Gastroesophageal sphincter (tissue), 3 donors: ENCODE results near the gene ZFYVE9.

Source experiments
- POLR2A ChIP-seq, 2 donors: fragments of 450-650 bp; IDR thresholded peaks; one replicate each; pipeline ENCODE4 v1.6.1; 2017; ENCODE audit warnings: antibody characterized with exemption in 2 of 2, mild to moderate bottlenecking in 2 of 2, moderate library complexity in 1 of 2
- POLR2AphosphoS5 ChIP-seq: sonication (generic); formaldehyde crosslinking; IDR thresholded peaks from one replicate; pipeline ENCODE4 v1.6.1; 2017; ENCODE audit warnings: antibody characterized with exemption
- TF ChIP-seq, protein P1 (sequence below), 4 experiments: fragments of 200-600 bp in 2 of 4; fragments of 450-650 bp in 2 of 4; sonication (generic) in 1 of 4; IDR thresholded peaks; one replicate each; pipeline ENCODE4 v1.5.1; 2017 to 2019; ENCODE audit warnings: antibody characterized with exemption in 4 of 4, mild to moderate bottlenecking in 2 of 4, moderate library complexity in 2 of 4

DNA sequence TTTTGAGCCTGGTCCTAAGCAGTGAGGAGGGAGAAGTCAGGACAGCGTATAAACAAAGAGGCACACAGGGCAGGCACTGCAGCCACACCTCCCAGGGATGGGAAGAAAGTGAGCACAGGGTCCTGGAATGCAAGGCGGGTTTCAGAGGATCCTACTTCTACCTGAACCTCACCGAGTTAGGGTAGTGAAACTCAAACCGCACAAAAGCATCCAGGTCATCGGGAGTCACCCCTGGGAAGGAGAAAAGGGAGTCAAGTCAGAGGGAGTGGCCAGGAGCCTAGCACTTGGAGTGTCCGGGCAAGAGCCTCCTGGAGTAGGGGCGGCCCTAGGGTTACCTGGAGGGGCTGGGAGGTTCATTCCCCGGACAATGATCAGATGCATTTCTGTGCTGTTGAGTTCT, 213.5 kb downstream of the ZFYVE9 start:
- TF ChIP-seq POLR2AphosphoS5 (no peak), POLR2A (IDR thresholded peaks at IDR 0.05) (no peak)
- TF ChIP-seq, protein P1, sequence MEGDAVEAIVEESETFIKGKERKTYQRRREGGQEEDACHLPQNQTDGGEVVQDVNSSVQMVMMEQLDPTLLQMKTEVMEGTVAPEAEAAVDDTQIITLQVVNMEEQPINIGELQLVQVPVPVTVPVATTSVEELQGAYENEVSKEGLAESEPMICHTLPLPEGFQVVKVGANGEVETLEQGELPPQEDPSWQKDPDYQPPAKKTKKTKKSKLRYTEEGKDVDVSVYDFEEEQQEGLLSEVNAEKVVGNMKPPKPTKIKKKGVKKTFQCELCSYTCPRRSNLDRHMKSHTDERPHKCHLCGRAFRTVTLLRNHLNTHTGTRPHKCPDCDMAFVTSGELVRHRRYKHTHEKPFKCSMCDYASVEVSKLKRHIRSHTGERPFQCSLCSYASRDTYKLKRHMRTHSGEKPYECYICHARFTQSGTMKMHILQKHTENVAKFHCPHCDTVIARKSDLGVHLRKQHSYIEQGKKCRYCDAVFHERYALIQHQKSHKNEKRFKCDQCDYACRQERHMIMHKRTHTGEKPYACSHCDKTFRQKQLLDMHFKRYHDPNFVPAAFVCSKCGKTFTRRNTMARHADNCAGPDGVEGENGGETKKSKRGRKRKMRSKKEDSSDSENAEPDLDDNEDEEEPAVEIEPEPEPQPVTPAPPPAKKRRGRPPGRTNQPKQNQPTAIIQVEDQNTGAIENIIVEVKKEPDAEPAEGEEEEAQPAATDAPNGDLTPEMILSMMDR (IDR thresholded peaks at IDR 0.05): no peak
